ENCODE measurements around the gene SPATS2L.
A peak's percentile ranks its signal among the peaks of the same experiment; 100 is the strongest.

SPATS2L gene

GRCh38 chr2:200423541-200423940, 117.0 kb downstream of the SPATS2L start:
- no peaks in the 10 kb centered on the region for H3K36me3 ChIP-seq (ENCODE audit: insufficient read depth, low read length)
- no peaks in the 10 kb centered on the region for H3K27me3 ChIP-seq (ENCODE audit: insufficient read depth, low read length, poor library complexity, severe bottlenecking)
- no peaks in the 10 kb centered on the region for H4K20me1 ChIP-seq (ENCODE audit: insufficient read depth, low read length, poor library complexity, severe bottlenecking)
- H3K4me2 ChIP-seq (ENCODE audit: low read depth, low read length, poor library complexity, severe bottlenecking) = no peak overlapping the region
- H3K9me2 ChIP-seq (replicated peaks; ENCODE audit: low read depth, low read length) = no peaks in the 10 kb centered on the region
- peak overlapping the region; percentile 55 for H2AFZ ChIP-seq (ENCODE audit: low read length)
- peaks cover 15% of the 10 kb centered on the region for H3K4me1 ChIP-seq (ENCODE audit: insufficient read depth, low read length, poor library complexity, severe bottlenecking)
- no peaks in the 10 kb centered on the region for H3F3A ChIP-seq (ENCODE audit: low read depth)
- no peaks in the 10 kb centered on the region for H3K79me2 ChIP-seq (ENCODE audit: insufficient read depth, low read length)
- no peak overlapping the region for H3K9ac ChIP-seq (ENCODE audit: low read depth, low read length, poor library complexity, severe bottlenecking)
- H3K4me3 ChIP-seq (ENCODE audit: low read length, poor library complexity, severe bottlenecking) = no peak overlapping the region
- no peak for TF ChIP-seq EZH2phosphoT487 (IDR thresholded peaks at IDR 0.05; ENCODE audit: borderline replicate concordance)
- TF ChIP-seq CTCF (conservative IDR thresholded peaks at IDR 0.05; ENCODE audit: low read length) = no peak
- no peaks in the 10 kb centered on the region for H3K9me3 ChIP-seq (ENCODE audit: insufficient read depth, low read depth, low read length)

DNA sequence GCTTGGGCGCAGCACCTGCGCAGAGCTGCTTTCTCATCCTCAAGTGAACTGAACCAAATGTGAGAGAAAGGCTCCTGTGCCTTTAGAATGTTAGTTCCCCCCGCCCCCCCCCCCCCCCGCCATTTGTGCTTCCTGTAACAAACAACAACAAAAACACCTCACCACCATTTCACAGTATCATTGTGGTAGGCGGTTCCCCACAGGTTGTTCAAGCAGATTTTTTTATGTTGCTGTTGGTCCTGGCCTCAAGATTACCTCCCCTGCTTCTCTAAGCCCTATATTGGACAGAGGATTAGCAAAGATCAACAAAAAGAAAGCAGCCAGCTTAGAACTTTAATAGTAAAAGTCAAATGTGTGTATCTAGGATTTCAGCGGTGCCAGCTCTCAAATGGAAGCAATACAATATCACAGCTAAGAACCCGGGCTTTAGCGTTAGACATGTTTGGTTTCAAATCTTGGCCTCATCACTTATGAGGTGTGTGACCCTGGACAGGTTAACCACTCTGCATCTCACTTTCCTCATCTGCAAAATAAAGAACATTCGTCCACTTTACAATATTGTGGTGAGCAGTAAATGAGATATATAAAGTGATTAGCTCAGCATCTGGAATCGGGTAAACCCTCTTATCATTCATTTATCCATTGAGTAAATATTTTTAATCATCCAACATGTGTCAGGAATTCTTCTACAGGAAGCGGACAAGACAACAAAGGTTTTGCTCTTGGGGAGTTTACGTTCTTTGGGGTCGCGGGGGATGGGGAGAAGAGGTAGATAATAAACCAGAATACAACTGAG, 118.7 kb downstream of the SPATS2L start:
- peaks cover 15% of the 10 kb centered on the region for H3K4me1 ChIP-seq (ENCODE audit: insufficient read depth, low read length, poor library complexity, severe bottlenecking)
- no peak overlapping the region for H3K4me3 ChIP-seq (ENCODE audit: low read length, poor library complexity, severe bottlenecking)
- no peaks in the 10 kb centered on the region for H3K79me2 ChIP-seq (ENCODE audit: insufficient read depth, low read length)
- no peak for TF ChIP-seq EZH2phosphoT487 (IDR thresholded peaks at IDR 0.05; ENCODE audit: borderline replicate concordance)
- TF ChIP-seq CTCF (conservative IDR thresholded peaks at IDR 0.05; ENCODE audit: low read length) = no peak
- no peaks in the 10 kb centered on the region for H3K9me2 ChIP-seq (replicated peaks; ENCODE audit: low read depth, low read length)
- H3K36me3 ChIP-seq (ENCODE audit: insufficient read depth, low read length) = no peaks in the 10 kb centered on the region
- no peaks in the 10 kb centered on the region for H3F3A ChIP-seq (ENCODE audit: low read depth)
- no peaks in the 10 kb centered on the region for H4K20me1 ChIP-seq (ENCODE audit: insufficient read depth, low read length, poor library complexity, severe bottlenecking)
- H3K9ac ChIP-seq (ENCODE audit: low read depth, low read length, poor library complexity, severe bottlenecking) = no peak overlapping the region
- no peaks in the 10 kb centered on the region for H3K9me3 ChIP-seq (ENCODE audit: insufficient read depth, low read depth, low read length)
- H2AFZ ChIP-seq (ENCODE audit: low read length) = no peak overlapping the region
- H3K4me2 ChIP-seq (ENCODE audit: low read depth, low read length, poor library complexity, severe bottlenecking) = no peak overlapping the region
- no peaks in the 10 kb centered on the region for H3K27me3 ChIP-seq (ENCODE audit: insufficient read depth, low read length, poor library complexity, severe bottlenecking)

DNA sequence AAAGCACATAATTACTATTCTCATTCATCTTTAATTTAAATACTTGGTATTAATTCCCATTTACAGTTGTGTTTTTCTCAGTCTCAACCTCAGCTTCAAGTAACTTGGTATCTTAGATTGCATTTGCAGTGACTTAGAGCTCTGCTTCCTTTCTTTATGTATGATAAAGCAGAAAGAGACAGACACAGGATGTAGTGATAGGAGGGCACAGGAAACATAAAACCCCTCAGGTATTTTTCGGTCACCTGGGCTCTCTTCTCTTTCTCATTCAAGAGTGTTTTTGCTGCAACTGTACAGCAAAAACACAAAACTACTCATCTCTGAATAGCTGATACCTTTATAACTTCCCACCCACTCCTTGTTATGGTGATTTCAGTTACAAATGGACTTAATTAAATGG, 120.3 kb downstream of the SPATS2L start:
- Histone ChIP-seq H3F3A (ENCODE audit: low read depth) (no peaks in the 10 kb centered on the region), H3K4me3 (ENCODE audit: low read length, poor library complexity, severe bottlenecking) (no peak overlapping the region)

More for the DNA sequence above, 120.3 kb downstream of the SPATS2L start:
- TF ChIP-seq CTCF (conservative IDR thresholded peaks at IDR 0.05; ENCODE audit: low read length) (no peak), EZH2phosphoT487 (IDR thresholded peaks at IDR 0.05; ENCODE audit: borderline replicate concordance) (no peak)
- no peak overlapping the region for H2AFZ ChIP-seq (ENCODE audit: low read length)
- no peaks in the 10 kb centered on the region for H3K9me2 ChIP-seq (replicated peaks; ENCODE audit: low read depth, low read length)
- no peaks in the 10 kb centered on the region for H3K27me3 ChIP-seq (ENCODE audit: insufficient read depth, low read length, poor library complexity, severe bottlenecking)
- H3K9ac ChIP-seq (ENCODE audit: low read depth, low read length, poor library complexity, severe bottlenecking) = no peak overlapping the region
- no peaks in the 10 kb centered on the region for H3K79me2 ChIP-seq (ENCODE audit: insufficient read depth, low read length)
- no peak overlapping the region for H3K4me2 ChIP-seq (ENCODE audit: low read depth, low read length, poor library complexity, severe bottlenecking)
- no peaks in the 10 kb centered on the region for H4K20me1 ChIP-seq (ENCODE audit: insufficient read depth, low read length, poor library complexity, severe bottlenecking)
- H3K4me1 ChIP-seq (ENCODE audit: insufficient read depth, low read length, poor library complexity, severe bottlenecking) = peaks cover 15% of the 10 kb centered on the region
- H3K36me3 ChIP-seq (ENCODE audit: insufficient read depth, low read length) = no peaks in the 10 kb centered on the region
- no peaks in the 10 kb centered on the region for H3K9me3 ChIP-seq (ENCODE audit: insufficient read depth, low read depth, low read length)

All from Loucy (cell line).